HepG2 (cell line): Measurements from ENCODE around the gene NGLY1. TPM values are rescaled to one million over a fixed set of nuclear protein-coding genes. Genes with fewer than 3 reads are reported as not detected.

ENCODE experiments used
- ATAC-seq: fragments of 200-7000 bp; cut with Tn5 transposase; 3 replicates; pipeline ENCODE4 v1.9.1; 2020; ENCODE audit warnings: mild to moderate bottlenecking, moderate library complexity
- BruUV-seq: library from RNA; stranded (reverse); fragments of 400-500 nt; replicated peaks from 2 replicates; lab custom pipeline; 2021; lab: Mats Ljungman, UMichigan
- CTCF ChIA-PET: fragments of 300-600 bp; formaldehyde crosslinking; extraction: SDS; loops from one replicate; lab custom pipeline; 2021; ENCODE audit warnings: low total read pairs, inconsistent platforms, low intra/inter-chr PET ratio; lab: Yijun Ruan, JAX
- POLR2A ChIA-PET: fragments of 350-600 bp; sonication (Branson Sonifier 250); formaldehyde crosslinking; loops from one replicate; lab custom pipeline; 2020; ENCODE audit warnings: antibody characterized with exemption, inconsistent platforms; lab: Yijun Ruan, JAX
- DNase-seq: peaks from one replicate; pipeline ENCODE4 v3.0.0-alpha.2; 2015; ENCODE audit warnings: low spot score
- FAIRE-seq: peaks from 3 replicates; lab custom pipeline; 2011; peaks lifted over from hg19 to GRCh38; lab: Jason Lieb, UNC
- H2AFZ ChIP-seq: one replicate; pipeline ENCODE4 v1.6.1; 2011; ENCODE audit warnings: low read length, inconsistent platforms
- H3K27ac ChIP-seq: fragments of 300-600 bp; 3 replicates; pipeline ENCODE4 v1.8.0; 2011; ENCODE audit warnings: mixed run types, mild to moderate bottlenecking, mixed read lengths, low read length, inconsistent platforms; ENCODE audit not compliant: insufficient read depth; ENCODE audit errors: extremely low read length
- H3K27me3 ChIP-seq, 2 experiments: fragments of 200-600 bp in 1 of 2; 2 replicates in 1 of 2; 3 replicates in 1 of 2; pipeline versions ENCODE4 v1.6.0 to v1.8.0; 2011; ENCODE audit warnings: low read length in 2 of 2, mild to moderate bottlenecking in 2 of 2, moderate library complexity in 2 of 2, inconsistent platforms in 1 of 2; ENCODE audit not compliant: insufficient read depth in 2 of 2, control insufficient read depth in 1 of 2
- H3K36me3 ChIP-seq, 2 experiments: fragments of 200-600 bp in 1 of 2; replicated peaks in 1 of 2; 2 replicates in 1 of 2; 3 replicates in 1 of 2; pipeline versions ENCODE4 v1.5.1 to v1.8.0; 2011; ENCODE audit warnings: low read length in 2 of 2, inconsistent platforms in 1 of 2; ENCODE audit not compliant: insufficient read depth in 2 of 2, control insufficient read depth in 1 of 2
- H3K4me1 ChIP-seq: 2 replicates; pipeline ENCODE4 v1.5.1; 2012; ENCODE audit warnings: low read length, inconsistent platforms; ENCODE audit not compliant: insufficient read depth
- H3K4me2 ChIP-seq: 2 replicates; pipeline ENCODE4 v1.6.0; 2011; ENCODE audit warnings: low read depth, low read length, inconsistent platforms
- H3K4me3 ChIP-seq, 3 experiments: fragments of 200-600 bp in 1 of 3; sonication (generic), shearing (Covaris generic) in 1 of 3; replicated peaks in 1 of 3; 2 replicates each; pipeline ENCODE4 v1.5.1; 2011 to 2016; ENCODE audit warnings: low read length in 3 of 3, inconsistent platforms in 2 of 3, low read depth in 2 of 3, mild to moderate bottlenecking in 2 of 3, control low read depth in 1 of 3, mixed read lengths in 1 of 3; ENCODE audit not compliant: insufficient read depth in 1 of 3
- H3K79me2 ChIP-seq: one replicate; pipeline ENCODE4 v1.6.1; 2011; ENCODE audit warnings: low read length, inconsistent platforms; ENCODE audit not compliant: insufficient read depth
- H3K9ac ChIP-seq: 2 replicates; pipeline ENCODE4 v1.6.0; 2011; ENCODE audit warnings: mild to moderate bottlenecking, low read depth, low read length, inconsistent platforms; ENCODE audit not compliant: insufficient read depth
- H3K9me3 ChIP-seq: 2 replicates; pipeline ENCODE4 v1.5.1; 2012; ENCODE audit warnings: mild to moderate bottlenecking, low read length
- H4K20me1 ChIP-seq: 2 replicates; pipeline ENCODE4 v1.6.0; 2011; ENCODE audit warnings: inconsistent platforms, mild to moderate bottlenecking, low read length, moderate library complexity; ENCODE audit not compliant: insufficient read depth
- ETV6 ChIP-seq: sonication (generic); formaldehyde crosslinking; conservative IDR thresholded peaks from 2 replicates; pipeline ENCODE4 v1.4.0; 2020; ENCODE audit warnings: missing genetic modification reagents
- FOXA1 ChIP-seq, 2 experiments: fragments of 450-650 bp in 1 of 2; sonication (generic) in 1 of 2; formaldehyde crosslinking in 1 of 2; IDR thresholded peaks; 2 replicates each; pipeline versions ENCODE4 v1.4.0 to v1.6.1; 2016 to 2020; ENCODE audit warnings: missing genetic modification reagents in 1 of 2
- HDAC1 ChIP-seq: sonication (generic); formaldehyde crosslinking; IDR thresholded peaks from 2 replicates; pipeline ENCODE4 v1.5.1; 2020; ENCODE audit warnings: mild to moderate bottlenecking, missing genetic modification reagents
- HOXA7 ChIP-seq: sonication (generic); formaldehyde crosslinking; IDR thresholded peaks from 2 replicates; pipeline ENCODE4 v1.8.1; 2022; ENCODE audit warnings: mild to moderate bottlenecking, missing genetic modification reagents, moderate library complexity
- ISX ChIP-seq: sonication (generic); formaldehyde crosslinking; conservative IDR thresholded peaks from 2 replicates; pipeline ENCODE4 v1.5.0; 2020; ENCODE audit warnings: missing genetic modification reagents
- JUNB ChIP-seq: sonication (generic); formaldehyde crosslinking; IDR thresholded peaks from 2 replicates; pipeline ENCODE4 v1.8.0; 2022; ENCODE audit warnings: missing genetic modification reagents, mild to moderate bottlenecking, borderline replicate concordance
- JUND ChIP-seq: sonication (generic); formaldehyde crosslinking; IDR thresholded peaks from 2 replicates; pipeline ENCODE4 v1.8.0; 2022; ENCODE audit warnings: mild to moderate bottlenecking, missing genetic modification reagents
- KLF15 ChIP-seq: sonication (generic); formaldehyde crosslinking; IDR thresholded peaks from 2 replicates; pipeline ENCODE4 v1.8.1; 2023; ENCODE audit warnings: borderline replicate concordance, mild to moderate bottlenecking, inconsistent platforms, missing genetic modification reagents, mixed read lengths
- MED1 ChIP-seq: sonication (generic); formaldehyde crosslinking; IDR thresholded peaks from 2 replicates; pipeline ENCODE4 v1.4.0; 2020; ENCODE audit warnings: missing genetic modification reagents
- MXD3 ChIP-seq: IDR thresholded peaks from 2 replicates; pipeline ENCODE4 v1.6.1; 2016; ENCODE audit warnings: mild to moderate bottlenecking, missing biosample characterization, missing genetic modification reagents
- NCOA1 ChIP-seq: sonication (generic); formaldehyde crosslinking; IDR thresholded peaks from 2 replicates; pipeline ENCODE4 v1.9.0; 2021; ENCODE audit warnings: missing genetic modification reagents
- PRDM4 ChIP-seq: sonication (generic); formaldehyde crosslinking; IDR thresholded peaks from 2 replicates; pipeline ENCODE4 v1.9.0; 2021; ENCODE audit warnings: missing genetic modification reagents, borderline replicate concordance
- SSRP1 ChIP-seq: IDR thresholded peaks from 2 replicates; pipeline ENCODE4 v1.6.1; 2016; ENCODE audit warnings: control low read depth
- TCF7 ChIP-seq: sonication (generic); IDR thresholded peaks from 2 replicates; pipeline ENCODE4 v1.6.1; 2016; ENCODE audit warnings: antibody characterized with exemption, low read depth
- ZFP62 ChIP-seq: sonication (generic); formaldehyde crosslinking; IDR thresholded peaks from 2 replicates; pipeline ENCODE4 v1.4.0; 2020; ENCODE audit warnings: missing genetic modification reagents
- ZNF33A ChIP-seq: sonication (generic); formaldehyde crosslinking; IDR thresholded peaks from 2 replicates; pipeline ENCODE4 v1.5.1; 2020; ENCODE audit warnings: missing genetic modification reagents, mild to moderate bottlenecking, moderate library complexity, borderline replicate concordance
- ZNF432 ChIP-seq: sonication (generic); formaldehyde crosslinking; IDR thresholded peaks from 2 replicates; pipeline ENCODE4 v1.5.0; 2020; ENCODE audit warnings: missing genetic modification reagents, mild to moderate bottlenecking, borderline replicate concordance
- ZNF512B ChIP-seq: sonication (generic); formaldehyde crosslinking; IDR thresholded peaks from 2 replicates; pipeline ENCODE4 v1.5.1; 2020; ENCODE audit warnings: missing genetic modification reagents, mild to moderate bottlenecking, borderline replicate concordance
- ZNF652 ChIP-seq: IDR thresholded peaks from 2 replicates; pipeline ENCODE4 v1.6.1; 2016; ENCODE audit warnings: low read depth, borderline replicate concordance
- ZNF678 ChIP-seq: sonication (generic); formaldehyde crosslinking; IDR thresholded peaks from 2 replicates; pipeline ENCODE4 v1.4.0; 2020; ENCODE audit warnings: mild to moderate bottlenecking, missing genetic modification reagents
- WGBS: methylation state at CpG from one replicate; pipeline ENCODE4 v1.1.6; 2017; ENCODE audit warnings: low lambda C conversion rate; 5-methylcytosine and 5-hydroxymethylcytosine counted together
- in situ Hi-C: cut with HindIII; loops from 2 replicates; pipeline ENCODE4 v1.10.0; 2017; ENCODE audit warnings: low pct_unique_long_range_greater_than_20kb; ENCODE audit not compliant: extremely low pct_ligation_motif_present
- intact Hi-C: fragments of 100-400 bp; cut with micrococcal nuclease; formaldehyde crosslinking; loops from one replicate; pipeline ENCODE4 v1.10.0; 2022; ENCODE audit not compliant: unreplicated experiment
- polyA plus RNA-seq, 8 experiments: library from polyadenylated mRNA; depleted of rRNA in 3 of 8; stranded (reverse) in 7 of 8; unstranded in 1 of 8; fragments of >200 nt; fragmentation: Illumina TruSeq in 4 of 8; extraction: Trizol in 4 of 8; gene quantifications; 2 replicates each; pipeline versions ENCODE4 v1.2.1 to v1.2.3, GENCODE V29; 2011 to 2016; ENCODE audit warnings: low read depth in 4 of 8, missing spikeins in 1 of 8, mixed read lengths in 1 of 8; ENCODE audit not compliant: insufficient read depth in 1 of 8
- total RNA-seq, 5 experiments: library from RNA; depleted of rRNA; stranded (reverse); fragments of >200 nt; fragmentation: Illumina TruSeq; extraction: Trizol; gene quantifications; 2 replicates each; pipeline ENCODE4 v1.2.3, GENCODE V29; 2016; ENCODE audit warnings: low read depth in 1 of 5

NGLY1 gene
- total and polyA plus RNA-seq, 2 of the 13 experiments (the other 11 are each of a cell fraction or from before 2014, with no cell fraction given): 28.2 to 44.5 TPM

GRCh38 chr3:25830373-25831280 is 47.4 kb upstream of the NGLY1 start:
- 35% methylated on average over 6 of the region's 6 CpGs for WGBS
- no peak for TF ChIP-seq MED1
- no peak for TF ChIP-seq PRDM4 (CRISPR knock-in tag)
- no peak for TF ChIP-seq ZNF652 (CRISPR knock-in tag)
- TF ChIP-seq FOXA1 (IDR thresholded peaks at IDR 0.05): no peak
- TF ChIP-seq FOXA1 (CRISPR knock-in tag; IDR thresholded peaks at IDR 0.05): no peak
- no peak for TF ChIP-seq MXD3 (CRISPR knock-in tag)
- TF ChIP-seq ZFP62 (CRISPR knock-in tag): no peak
- no peak for TF ChIP-seq KLF15 (CRISPR knock-in tag)
- TF ChIP-seq NCOA1 (CRISPR knock-in tag): no peak
- no peak for TF ChIP-seq ZNF33A (CRISPR knock-in tag)
- TF ChIP-seq ETV6 (CRISPR knock-in tag): no peak
- TF ChIP-seq ZNF432 (CRISPR knock-in tag): no peak
- no peak for TF ChIP-seq HOXA7
- no peak for TF ChIP-seq ZNF678 (CRISPR knock-in tag)
- no peak for TF ChIP-seq JUNB (CRISPR knock-in tag)
- TF ChIP-seq ISX (CRISPR knock-in tag): no peak
- TF ChIP-seq JUND (CRISPR knock-in tag): no peak
- TF ChIP-seq ZNF512B (CRISPR knock-in tag): no peak
- TF ChIP-seq TCF7: no peak
- no peak for TF ChIP-seq SSRP1 (CRISPR knock-in tag)
- no peak for TF ChIP-seq HDAC1 (CRISPR knock-in tag)
- Histone ChIP-seq H3K9me3 (no peaks in the 10 kb centered on the region), H3K4me2 (no peak overlapping the region), H3K36me3 (no peaks in the 10 kb centered on the region), H3K9ac (no peak overlapping the region), H3K27me3 (no peaks in the 10 kb centered on the region), H2AFZ (no peak overlapping the region), H4K20me1 (no peaks in the 10 kb centered on the region), H3K79me2 (no peaks in the 10 kb centered on the region), H3K27ac (no peak overlapping the region), H3K4me1 (no peaks in the 10 kb centered on the region), H3K4me3 (no peak overlapping the region)
- FAIRE-seq (no peak), DNase-seq (no peak), ATAC-seq (no peak)
- BruUV-seq: no TSS peak
- ChIA-PET POLR2A (no interaction called here), CTCF (no interaction called here)
- in situ Hi-C loops: no loop called here
- intact Hi-C loops: no loop called here
